Fibroblast of lung (primary cell): ENCODE data around the gene CLPSL2.

ENCODE experiments used
- CTCF ChIP-seq, 2 donors: IDR thresholded peaks in 1 of 2; conservative IDR thresholded peaks in 1 of 2; 1 replicate in 1 of 2; 2 replicates in 1 of 2; pipeline ENCODE4 v1.5.1; 2011 to 2012; ENCODE audit warnings: low read length in 2 of 2, control low read depth in 1 of 2, inconsistent platforms in 1 of 2, low read depth in 1 of 2, mild to moderate bottlenecking in 1 of 2
- EZH2 ChIP-seq: IDR thresholded peaks from 2 replicates; pipeline ENCODE4 v1.5.1; 2012; ENCODE audit warnings: low read length, control low read depth, mild to moderate bottlenecking; ENCODE audit errors: missing control alignments

GRCh38 chr6:35729722-35730121 lies 46.7 kb upstream of the CLPSL2 start:
- TF ChIP-seq CTCF (conservative IDR thresholded peaks at IDR 0.05 in 1 of 2, IDR thresholded peaks at IDR 0.05 in 1 of 2; ENCODE audit: low read depth in 1 of 2, low read length in 2 of 2): no peak
- no peak for TF ChIP-seq EZH2
